ENCODE results near the gene PROM2. TPM values are rescaled to one million over a fixed set of nuclear protein-coding genes. Genes with fewer than 3 reads are reported as not detected.
A peak's percentile ranks its signal among the peaks of the same experiment; 100 is the strongest.
"Not testable (repeated sequence)": the region's sequence is repeated elsewhere in the genome, so short reads cannot be mapped to it uniquely, and the experiment has no call there.

PROM2 gene
- polyA plus RNA-seq, 1 donor (not counting 4 experiments of a cell fraction or from before 2014, with no cell fraction given), result 11.4 TPM

GRCh38 chr2:95240556-95240955 lies 33.7 kb upstream of the PROM2 start:
- Histone ChIP-seq H4K20me1 (ENCODE audit: control insufficient read depth, extremely low read depth, insufficient read depth, low read length) (no peaks in the 10 kb centered on the region), H3K4me3 (ENCODE audit: control insufficient read depth in 2 of 3, extremely low read depth in 1 of 3, insufficient read depth in 2 of 3, low read depth in 1 of 3, low read length in 3 of 3) (no peak overlapping the region), H3K79me2 (ENCODE audit: control insufficient read depth, insufficient read depth, low read length) (no peaks in the 10 kb centered on the region), H3K9me3 (ENCODE audit: control insufficient read depth, low read depth, low read length) (no peaks in the 10 kb centered on the region), H2AFZ (ENCODE audit: control insufficient read depth, low read length) (no peak overlapping the region), H3K27me3 (ENCODE audit: control insufficient read depth, extremely low read depth, insufficient read depth, low read length) (no peaks in the 10 kb centered on the region), H3K27ac (ENCODE audit: control insufficient read depth, insufficient read depth, low read length) (peak overlapping the region; percentile 52), H3K36me3 (ENCODE audit: control insufficient read depth in 2 of 2, extremely low read depth in 1 of 2, insufficient read depth in 2 of 2, low read length in 2 of 2) (no peaks in the 10 kb centered on the region), H3K9me1 (ENCODE audit: control insufficient read depth, extremely low read depth, insufficient read depth, low read length) (no peaks in the 10 kb centered on the region), H3K9ac (ENCODE audit: control insufficient read depth, extremely low read depth, insufficient read depth, low read length) (no peak overlapping the region), H3K4me1 (ENCODE audit: control insufficient read depth, extremely low read depth, insufficient read depth, low read length) (no peaks in the 10 kb centered on the region), H3K4me2 (ENCODE audit: control insufficient read depth, extremely low read depth, insufficient read depth, low read depth, low read length) (no peak overlapping the region)
- FAIRE-seq, result no peak
- TF ChIP-seq CTCF (optimal IDR thresholded peaks at IDR 0.05 in 1 of 3, IDR thresholded peaks at IDR 0.05 in 1 of 3, conservative IDR thresholded peaks at IDR 0.05 in 1 of 3; ENCODE audit: extremely low read depth in 1 of 3, insufficient read depth in 2 of 3, low read length in 3 of 3) (no peak), EZH2 (IDR thresholded peaks at IDR 0.05; ENCODE audit: low read length) (no peak)
- dilution Hi-C loops (cut with MboI; ENCODE audit: extremely low pct_ligation_motif_present, low sequenced_read_pairs), result no loop called here
- no peak for DNase-seq (ENCODE audit: low read depth, low spot score)

- H3K4me2 ChIP-seq (ENCODE audit: control insufficient read depth, extremely low read depth, insufficient read depth, low read depth, low read length); H3K9me3 ChIP-seq (ENCODE audit: control insufficient read depth, low read depth, low read length); dilution Hi-C loops (cut with MboI; ENCODE audit: extremely low pct_ligation_motif_present, low sequenced_read_pairs): not testable (repeated sequence)
Observed at GRCh38 chr2:95242084-95242483, 32.2 kb upstream of the PROM2 start.

GRCh38 chr2:95258271-95258670 lies 16.0 kb upstream of the PROM2 start:
- Histone ChIP-seq H4K20me1 (ENCODE audit: control insufficient read depth, extremely low read depth, insufficient read depth, low read length) (no peaks in the 10 kb centered on the region), H2AFZ (ENCODE audit: control insufficient read depth, low read length) (no peak overlapping the region), H3K4me1 (ENCODE audit: control insufficient read depth, extremely low read depth, insufficient read depth, low read length) (peaks cover 33% of the 10 kb centered on the region), H3K4me2 (ENCODE audit: control insufficient read depth, extremely low read depth, insufficient read depth, low read depth, low read length) (no peak overlapping the region), H3K36me3 (ENCODE audit: control insufficient read depth in 2 of 2, extremely low read depth in 1 of 2, insufficient read depth in 2 of 2, low read length in 2 of 2) (no peaks in the 10 kb centered on the region), H3K4me3 (ENCODE audit: control insufficient read depth in 2 of 3, extremely low read depth in 1 of 3, insufficient read depth in 2 of 3, low read depth in 1 of 3, low read length in 3 of 3) (no peak overlapping the region), H3K9me3 (ENCODE audit: control insufficient read depth, low read depth, low read length) (no peaks in the 10 kb centered on the region), H3K27me3 (ENCODE audit: control insufficient read depth, extremely low read depth, insufficient read depth, low read length) (no peaks in the 10 kb centered on the region), H3K79me2 (ENCODE audit: control insufficient read depth, insufficient read depth, low read length) (no peaks in the 10 kb centered on the region), H3K9me1 (ENCODE audit: control insufficient read depth, extremely low read depth, insufficient read depth, low read length) (no peaks in the 10 kb centered on the region), H3K9ac (ENCODE audit: control insufficient read depth, extremely low read depth, insufficient read depth, low read length) (no peak overlapping the region), H3K27ac (ENCODE audit: control insufficient read depth, insufficient read depth, low read length) (no peak overlapping the region)
- dilution Hi-C loops (cut with MboI; ENCODE audit: extremely low pct_ligation_motif_present, low sequenced_read_pairs), result no loop called here
- DNase-seq (ENCODE audit: low read depth, low spot score) (no peak), FAIRE-seq (peak; percentile 36)
- TF ChIP-seq EZH2 (IDR thresholded peaks at IDR 0.05; ENCODE audit: low read length) (no peak), CTCF (optimal IDR thresholded peaks at IDR 0.05 in 1 of 3, IDR thresholded peaks at IDR 0.05 in 1 of 3, conservative IDR thresholded peaks at IDR 0.05 in 1 of 3; ENCODE audit: extremely low read depth in 1 of 3, insufficient read depth in 2 of 3, low read length in 3 of 3) (no peak)

More at GRCh38 chr2:95242084-95242483, 32.2 kb upstream of the PROM2 start:
- H3K27me3 ChIP-seq (ENCODE audit: control insufficient read depth, extremely low read depth, insufficient read depth, low read length); FAIRE-seq; H4K20me1 ChIP-seq (ENCODE audit: control insufficient read depth, extremely low read depth, insufficient read depth, low read length); H2AFZ ChIP-seq (ENCODE audit: control insufficient read depth, low read length); H3K36me3 ChIP-seq (ENCODE audit: control insufficient read depth in 2 of 2, extremely low read depth in 1 of 2, insufficient read depth in 2 of 2, low read length in 2 of 2); H3K4me1 ChIP-seq (ENCODE audit: control insufficient read depth, extremely low read depth, insufficient read depth, low read length); H3K4me3 ChIP-seq (ENCODE audit: control insufficient read depth in 2 of 3, extremely low read depth in 1 of 3, insufficient read depth in 2 of 3, low read depth in 1 of 3, low read length in 3 of 3); DNase-seq (ENCODE audit: low read depth, low spot score); H3K27ac ChIP-seq (ENCODE audit: control insufficient read depth, insufficient read depth, low read length); H3K9me1 ChIP-seq (ENCODE audit: control insufficient read depth, extremely low read depth, insufficient read depth, low read length); H3K9ac ChIP-seq (ENCODE audit: control insufficient read depth, extremely low read depth, insufficient read depth, low read length); H3K79me2 ChIP-seq (ENCODE audit: control insufficient read depth, insufficient read depth, low read length): not testable (repeated sequence)

Data from keratinocyte (primary cell).